GM19467 (cell line): Measurements from ENCODE around the gene NKX6-1.

Experiments used
- ATAC-seq: cut with Tn5 transposase; IDR thresholded peaks from one replicate; pipeline ENCODE4 v1.9.1; 2021; ENCODE audit warnings: mild to moderate bottlenecking, moderate library complexity; ENCODE audit not compliant: unreplicated experiment

NKX6-1 gene

DNA sequence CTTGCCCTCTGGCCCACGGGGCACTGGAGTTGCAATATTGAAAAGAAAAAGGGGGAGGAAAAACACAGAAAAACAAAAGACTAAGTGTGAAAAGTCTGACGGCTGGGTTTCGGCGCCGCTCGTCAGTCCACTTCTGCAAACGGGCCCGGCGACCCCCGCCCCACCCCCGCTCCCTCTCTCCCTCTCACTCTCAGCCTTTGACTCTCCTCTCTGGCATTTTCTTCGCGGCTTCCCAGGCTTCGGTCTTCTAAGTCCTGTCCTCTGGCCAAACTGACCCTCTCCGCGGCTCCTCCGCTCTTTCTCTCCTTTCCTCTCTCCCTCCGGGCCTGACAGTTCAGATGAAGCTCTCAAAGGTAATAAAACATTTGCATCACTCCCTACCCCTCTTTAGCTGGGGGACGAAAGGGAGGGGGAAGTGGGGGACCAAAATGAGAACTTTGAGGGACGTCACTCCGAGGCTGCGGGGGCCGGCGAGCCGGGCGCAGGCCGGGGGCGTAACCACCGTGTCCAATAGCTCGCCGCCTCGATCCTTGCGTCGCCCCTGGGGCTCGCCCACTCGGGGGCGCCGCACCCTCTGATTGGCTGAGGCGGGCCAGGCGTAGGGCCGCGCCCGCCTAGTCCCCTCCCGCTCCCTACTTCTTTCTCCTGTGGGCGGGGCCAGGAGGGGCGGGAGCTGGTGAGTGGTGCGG lies at the start of gene NKX6-1:
Gene NKX6-1, minus strand, starts transcription at position 358 of the 689 bp plus-strand sequence. CDS start 1,064 bp downstream, outside the sequence.
- ATAC-seq, result no peak

DNA sequence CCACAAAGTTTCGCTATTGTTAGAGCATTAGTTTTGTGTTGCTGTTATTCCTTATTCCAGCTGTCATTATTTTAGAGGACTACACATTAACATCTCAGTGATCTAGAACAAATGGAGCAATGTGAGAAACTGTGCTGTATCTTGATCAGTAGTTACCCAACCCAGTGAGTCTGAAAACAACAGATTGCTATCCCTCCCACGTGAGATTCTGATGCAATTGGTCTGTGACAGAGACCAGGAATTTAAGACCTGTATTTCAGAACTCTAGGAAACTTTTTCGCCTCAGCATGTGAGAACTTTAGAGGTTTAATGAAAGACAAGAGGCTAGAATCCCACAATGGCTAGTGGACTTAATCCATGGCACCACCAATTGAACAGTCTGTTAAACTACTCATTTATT lies 48.1 kb upstream of the NKX6-1 start:
- ATAC-seq, result no peak

DNA sequence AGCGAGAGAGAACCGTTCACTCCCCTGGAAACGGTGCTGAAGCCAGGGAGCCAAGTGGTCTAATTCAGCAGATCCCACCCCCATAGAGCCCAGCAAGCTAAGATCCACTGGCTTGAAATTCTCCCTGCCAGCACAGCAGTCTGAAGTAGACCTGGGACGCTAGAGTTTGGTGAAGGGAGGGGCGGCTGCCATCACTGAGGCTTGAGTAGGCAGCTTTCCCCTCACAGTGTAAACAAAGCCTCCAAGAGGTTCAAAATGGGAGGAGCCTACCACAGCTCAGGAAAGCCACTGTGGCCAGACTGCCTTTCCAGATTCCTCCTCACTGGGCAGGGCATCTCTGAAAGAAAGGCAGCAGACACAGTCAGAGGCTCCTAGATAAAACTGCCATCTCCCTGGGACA lies 46.0 kb upstream of the NKX6-1 start:
- no peak for ATAC-seq

DNA sequence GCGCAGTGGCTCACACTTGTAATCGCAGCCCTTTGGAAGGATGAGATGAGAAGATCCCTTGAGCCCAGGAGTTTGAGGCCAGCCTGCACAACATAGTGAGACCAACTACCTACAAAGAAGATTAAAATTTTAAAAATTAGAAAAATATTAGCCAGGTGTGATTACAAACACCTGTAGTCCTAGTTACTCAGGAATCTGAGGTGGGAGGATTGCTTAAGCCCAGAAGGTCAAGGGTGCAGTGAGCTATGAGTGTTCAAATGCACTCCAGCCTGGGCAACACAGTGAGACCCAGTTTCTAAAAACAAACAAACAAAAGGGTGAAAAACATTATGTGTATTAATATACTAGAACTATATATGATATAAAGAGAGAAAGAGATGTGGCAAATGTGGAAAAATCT lies 36.8 kb upstream of the NKX6-1 start:
- ATAC-seq, result no peak

DNA sequence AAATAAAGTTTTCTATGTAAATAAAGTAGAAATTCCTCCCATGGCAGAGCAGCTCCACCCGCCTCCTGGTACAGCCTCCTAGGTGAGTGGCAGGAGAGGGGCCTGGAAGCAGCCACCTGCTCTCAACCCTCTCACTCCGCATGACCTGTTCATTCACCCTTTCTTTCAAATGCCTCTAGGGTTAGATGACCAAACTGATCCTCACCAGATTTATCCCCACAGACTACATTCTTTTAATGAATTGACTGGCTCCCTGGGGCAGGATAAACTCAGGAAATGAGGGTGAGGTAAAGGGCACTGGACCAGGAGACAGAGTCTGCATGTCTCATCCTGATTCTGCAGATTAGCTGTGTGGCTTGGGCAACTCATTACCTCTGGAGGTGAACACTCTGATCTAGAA lies 32.6 kb upstream of the NKX6-1 start:
- no peak for ATAC-seq

DNA sequence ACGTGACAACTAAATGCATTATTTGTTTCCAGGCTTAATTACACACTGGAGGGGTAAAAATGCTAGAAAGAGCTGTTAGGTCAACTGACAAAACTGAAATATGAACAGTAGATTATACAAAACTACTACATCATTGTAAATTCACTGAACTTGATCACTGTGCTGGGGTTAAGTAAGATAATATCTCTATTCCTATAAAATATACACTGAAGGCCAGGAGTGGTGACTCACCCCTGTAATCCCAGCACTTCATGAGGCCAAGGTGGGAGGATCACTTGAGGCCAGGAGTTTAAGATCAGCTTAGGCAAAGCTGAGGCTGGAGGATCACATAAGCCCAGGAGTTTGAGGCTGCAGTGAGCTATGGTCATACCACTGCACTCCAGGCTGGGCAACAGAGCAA lies 31.8 kb upstream of the NKX6-1 start:
- no peak for ATAC-seq

DNA sequence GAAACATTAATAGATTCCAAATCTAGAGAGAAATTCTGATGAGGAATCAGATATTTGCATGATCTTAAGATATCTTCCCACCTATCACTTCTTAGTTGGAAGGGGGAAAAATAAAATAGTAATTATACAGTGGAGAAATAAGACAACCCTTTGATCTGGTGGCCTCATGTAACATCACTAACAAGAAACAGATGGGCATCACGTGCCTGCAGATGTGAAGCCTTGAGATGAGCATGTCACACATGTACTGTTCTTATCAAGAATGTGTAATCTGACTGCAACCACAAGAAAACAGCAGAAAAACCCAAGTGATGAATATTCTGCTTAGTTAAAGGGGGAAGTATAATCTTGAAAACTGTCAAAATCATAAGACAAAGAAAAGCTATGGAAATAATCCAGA lies 31.4 kb upstream of the NKX6-1 start:
- ATAC-seq, result no peak

DNA sequence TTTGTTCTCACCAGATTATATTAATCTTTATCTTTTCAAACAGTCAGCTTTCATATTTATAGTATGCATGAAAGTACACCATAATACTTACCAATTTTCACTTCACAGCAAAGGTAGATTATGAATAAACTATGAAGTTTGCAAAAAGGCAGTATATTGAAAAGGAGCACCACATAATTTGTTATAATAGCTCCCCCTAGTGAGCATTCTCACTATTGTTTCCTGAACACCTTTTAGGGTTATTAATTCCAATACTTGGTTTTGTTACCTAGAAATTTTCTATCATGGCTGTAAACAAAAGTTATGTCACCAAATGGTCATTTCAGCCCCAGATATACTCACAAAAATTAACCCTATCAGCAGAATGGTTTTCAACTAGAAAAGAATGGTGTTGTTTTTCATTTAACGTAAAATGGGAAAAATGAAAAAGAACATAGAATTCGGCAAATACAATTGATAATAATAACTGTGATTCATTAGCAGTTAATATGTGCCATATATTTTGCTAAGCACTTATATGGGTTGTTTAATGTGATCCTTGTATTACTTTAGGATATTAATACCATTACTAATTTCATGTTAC lies 30.2 kb upstream of the NKX6-1 start:
- ATAC-seq, result peak; percentile 54

DNA sequence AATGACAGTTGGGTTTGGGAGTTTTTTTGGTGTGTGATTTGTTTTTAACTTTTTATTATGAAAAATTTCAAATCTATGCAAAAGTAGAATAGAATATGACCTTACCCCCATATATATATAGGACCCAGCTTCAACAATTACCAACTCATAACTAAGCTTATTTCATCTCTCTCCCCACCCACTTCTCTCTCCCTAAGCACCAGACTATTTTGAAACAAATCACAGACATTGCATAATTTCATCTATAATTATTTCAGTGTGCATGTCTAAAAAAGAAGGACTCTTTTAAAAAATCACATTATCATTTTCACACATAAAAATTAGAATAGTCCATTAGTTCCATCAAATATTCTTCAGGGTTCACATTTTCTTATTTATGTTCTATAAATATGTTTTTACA lies 28.3 kb upstream of the NKX6-1 start:
- no peak for ATAC-seq

DNA sequence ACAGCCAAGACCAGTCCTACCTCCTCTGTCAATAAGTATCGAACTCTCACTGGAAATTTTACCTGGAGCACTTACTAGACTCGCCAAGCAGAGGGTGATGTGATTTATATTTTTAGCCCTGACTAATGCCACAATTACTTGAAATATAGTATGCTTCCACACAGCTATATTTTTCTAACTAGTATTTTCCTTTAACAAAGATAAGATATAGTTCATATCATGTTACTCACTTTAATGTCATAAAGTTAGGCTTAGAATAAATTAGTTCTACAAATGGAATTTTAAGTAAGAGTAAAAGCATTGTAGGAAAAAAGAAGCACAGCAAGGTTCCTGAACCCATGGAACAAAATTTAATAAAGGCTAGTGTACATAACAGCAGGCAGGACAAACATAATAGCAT lies 16.0 kb upstream of the NKX6-1 start:
- ATAC-seq, result no peak

DNA sequence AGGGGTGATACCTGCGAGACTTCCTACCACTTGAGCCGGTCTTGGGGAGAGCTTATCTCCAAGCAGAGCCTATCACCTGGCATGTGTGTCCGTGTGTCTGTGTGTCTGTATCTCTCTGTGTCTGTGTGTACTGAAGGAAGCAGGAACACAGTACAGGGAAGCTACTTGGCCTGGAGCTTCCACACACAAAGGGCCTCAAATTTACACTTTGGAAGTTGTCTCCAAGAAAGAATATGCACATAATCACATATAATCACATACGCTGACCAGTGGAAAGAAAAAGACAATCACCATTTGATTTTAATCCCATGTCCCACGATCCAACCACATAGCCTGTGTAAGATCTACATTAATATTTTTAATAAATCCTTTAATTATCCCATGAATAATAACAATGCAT lies 13.2 kb upstream of the NKX6-1 start:
- no peak for ATAC-seq

DNA sequence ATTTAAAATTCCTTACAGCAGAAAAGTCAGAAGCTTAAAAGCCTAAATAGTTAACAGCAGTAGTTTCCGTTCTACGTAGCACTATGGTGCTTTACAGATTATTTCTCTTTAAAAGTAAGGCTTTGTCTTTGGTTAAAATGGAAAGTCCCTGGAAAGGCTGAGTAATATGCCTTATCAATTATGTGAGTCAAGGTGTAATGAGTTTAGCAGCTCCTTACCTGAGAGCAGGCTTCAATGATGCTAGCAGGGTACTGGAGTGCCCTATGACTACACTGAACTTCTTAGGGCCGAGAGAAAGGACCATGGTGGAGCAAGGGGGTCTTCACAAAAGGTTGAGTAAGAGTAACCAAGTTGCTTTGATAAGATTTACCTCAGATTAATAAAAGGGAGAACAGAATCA lies 12.6 kb upstream of the NKX6-1 start:
- no peak for ATAC-seq

DNA sequence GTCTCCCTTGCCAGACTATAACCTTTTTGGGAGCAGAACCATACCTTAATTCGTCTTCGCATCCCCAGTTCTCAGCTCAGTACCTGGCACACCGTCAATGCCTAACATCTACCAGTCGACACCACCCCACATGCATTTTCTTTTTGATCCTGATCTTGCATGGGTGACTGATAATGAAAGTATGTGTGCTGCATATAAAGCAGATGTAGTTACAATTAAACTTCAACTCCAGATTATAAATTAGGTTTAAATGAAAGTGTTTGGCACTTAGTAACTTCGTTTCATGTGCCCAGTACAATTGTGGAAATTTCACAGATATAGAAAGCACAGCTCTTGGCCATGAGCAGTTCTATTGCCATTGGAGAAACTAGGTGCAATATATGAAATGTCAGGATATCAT lies 8.8 kb upstream of the NKX6-1 start:
- ATAC-seq, result no peak

DNA sequence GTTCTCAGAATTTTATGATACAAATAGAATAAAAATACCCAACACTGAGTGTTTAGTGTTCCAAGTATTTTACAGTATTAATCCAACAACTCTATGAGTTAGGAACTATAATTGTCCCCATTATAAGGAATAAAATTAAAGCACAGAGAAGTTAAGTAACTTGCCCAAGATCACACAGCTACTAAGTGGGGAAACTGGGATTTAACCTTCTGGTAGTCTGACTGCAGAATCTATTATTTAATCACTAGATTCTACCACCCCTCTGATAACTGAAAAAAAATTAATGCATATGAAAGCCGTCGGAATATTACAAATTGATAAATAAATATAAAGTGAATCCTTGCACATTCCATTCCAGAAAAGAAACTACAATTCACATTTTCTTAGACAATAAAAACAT lies 5.7 kb upstream of the NKX6-1 start:
- ATAC-seq, result no peak

DNA sequence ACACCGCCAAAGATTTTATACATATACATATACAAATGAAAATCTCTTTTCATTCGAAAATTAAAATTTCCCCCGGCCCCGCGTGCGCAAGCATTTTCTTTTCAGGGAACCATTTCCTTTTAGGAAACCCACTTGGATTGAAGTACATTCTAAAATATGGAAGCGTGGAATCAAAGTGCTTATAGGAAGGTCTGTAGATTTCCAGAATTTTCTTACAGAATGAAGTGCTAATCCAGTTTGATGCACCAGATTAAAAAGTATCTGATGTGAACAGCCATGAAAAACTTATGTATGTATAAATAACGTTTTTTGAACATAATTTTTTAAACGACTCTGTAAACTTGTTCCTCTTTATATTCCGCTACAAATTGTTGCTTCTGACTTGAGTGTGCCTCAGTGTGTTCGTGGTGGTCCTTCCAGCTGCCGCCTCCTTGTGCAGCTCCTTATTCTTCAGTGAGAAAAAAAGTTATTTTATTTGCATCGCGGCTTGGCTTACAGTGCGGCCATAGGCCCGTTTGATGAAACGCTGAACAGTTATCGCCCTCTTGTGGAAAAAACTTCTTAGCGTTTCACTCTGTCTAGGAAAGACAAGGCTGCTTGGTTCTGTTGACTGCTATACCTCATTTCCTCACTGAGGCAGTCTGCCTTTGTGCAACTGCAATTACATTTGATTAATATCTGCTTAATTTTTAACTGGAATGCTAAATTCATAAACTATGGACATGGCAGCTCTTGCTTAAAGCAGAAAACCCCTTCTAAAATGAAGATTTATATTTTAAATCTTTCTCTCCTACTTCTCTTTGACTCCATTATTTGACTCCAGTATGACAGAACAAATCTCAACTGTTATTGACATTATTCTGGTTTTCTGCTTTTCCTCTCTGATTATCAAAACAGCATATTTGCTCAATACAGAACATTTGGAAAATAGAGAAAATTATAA lies 4.7 kb upstream of the NKX6-1 start:
- ATAC-seq, result peak; percentile 87

DNA sequence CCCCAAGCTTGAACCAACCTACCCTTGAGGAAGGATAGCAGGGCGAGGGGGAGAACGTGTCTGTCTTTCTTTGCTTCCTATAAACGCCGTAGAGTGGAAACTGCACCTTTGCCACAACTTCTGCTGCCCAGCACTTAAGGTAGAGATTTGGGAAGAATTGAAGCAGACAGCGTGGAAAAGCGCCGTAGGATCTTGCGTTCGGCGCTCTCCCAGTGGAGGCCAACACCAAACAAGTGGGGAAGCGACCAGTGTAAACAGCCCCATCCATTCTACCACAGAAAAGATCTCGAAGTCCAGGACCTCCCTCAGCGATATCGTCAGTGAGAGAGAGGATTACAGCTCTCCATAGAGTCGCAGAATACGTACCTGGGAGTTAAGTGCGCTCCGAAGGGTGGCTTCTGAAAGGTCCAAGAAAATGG lies 3.9 kb upstream of the NKX6-1 start:
- ATAC-seq, result no peak

DNA sequence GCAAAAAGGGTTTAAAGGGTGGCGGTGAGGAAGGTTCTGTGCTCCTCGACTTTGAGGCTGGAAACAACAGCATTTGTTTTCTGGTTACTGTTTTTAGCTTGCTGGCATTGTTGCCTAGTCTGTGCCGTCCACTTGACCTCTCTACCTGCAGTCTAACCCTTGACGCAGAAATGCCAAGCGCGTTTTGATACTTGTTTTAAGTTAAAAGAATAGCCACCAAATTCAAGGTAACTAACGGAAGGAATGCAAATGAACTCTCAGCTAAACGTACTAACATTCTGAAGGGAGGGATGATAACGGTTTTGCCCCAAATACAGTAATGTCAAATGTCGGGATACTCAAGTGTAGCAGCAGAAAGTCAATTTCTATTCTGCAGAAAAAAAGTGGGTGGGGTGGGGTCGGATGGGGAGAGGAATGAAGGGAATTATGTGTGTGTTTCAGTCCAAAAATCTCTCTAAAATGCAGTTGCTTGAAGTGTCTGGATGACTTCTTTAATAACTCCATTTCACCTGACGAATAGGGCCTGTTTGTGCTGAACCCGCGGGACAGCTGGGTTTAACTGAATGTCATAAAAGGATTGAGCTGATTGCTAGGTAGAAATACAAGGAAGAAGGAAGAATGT lies 3.4 kb upstream of the NKX6-1 start:
- no peak for ATAC-seq

DNA sequence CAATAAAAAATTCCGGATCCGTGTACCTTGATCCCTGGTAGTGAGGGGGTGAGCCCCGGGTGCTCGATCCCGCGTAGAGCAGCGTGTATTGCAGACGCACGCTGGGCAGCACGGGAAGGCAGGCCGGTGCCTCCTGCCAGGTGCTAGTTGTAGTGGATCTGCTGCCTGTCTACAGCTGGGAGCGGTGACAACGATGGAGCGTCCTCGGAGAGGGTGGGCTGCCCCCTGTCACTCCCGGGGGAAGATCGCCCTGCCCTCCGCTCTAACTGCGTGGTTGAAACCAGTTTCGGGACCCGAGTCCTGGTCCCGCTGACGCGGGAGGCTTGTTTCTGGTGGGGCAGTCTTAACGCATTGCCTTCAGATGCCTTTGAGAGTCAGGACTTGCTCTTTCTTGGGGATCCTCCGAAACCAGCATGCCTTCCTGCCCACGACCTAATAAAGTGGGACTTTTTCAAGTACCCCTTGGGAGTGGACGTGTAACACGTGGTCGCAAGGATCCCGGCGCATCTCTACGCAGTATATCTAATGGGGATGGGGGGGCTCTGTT lies 2.7 kb upstream of the NKX6-1 start:
- ATAC-seq, result no peak

DNA sequence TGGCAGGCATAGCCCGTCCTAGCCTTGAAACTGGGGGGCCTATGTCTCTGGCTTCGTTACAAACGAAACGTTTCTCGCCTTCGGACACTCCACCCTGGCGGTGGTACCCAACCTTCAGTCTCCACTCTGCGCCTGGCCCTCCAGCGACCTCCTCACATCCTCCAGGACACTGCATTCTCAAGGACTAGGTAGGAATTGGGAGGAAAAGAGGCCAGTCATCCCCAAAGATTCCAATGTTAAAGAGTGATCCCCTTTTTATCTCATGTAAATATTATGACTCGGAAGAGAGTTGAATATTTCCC lies 2.1 kb upstream of the NKX6-1 start:
- no peak for ATAC-seq

DNA sequence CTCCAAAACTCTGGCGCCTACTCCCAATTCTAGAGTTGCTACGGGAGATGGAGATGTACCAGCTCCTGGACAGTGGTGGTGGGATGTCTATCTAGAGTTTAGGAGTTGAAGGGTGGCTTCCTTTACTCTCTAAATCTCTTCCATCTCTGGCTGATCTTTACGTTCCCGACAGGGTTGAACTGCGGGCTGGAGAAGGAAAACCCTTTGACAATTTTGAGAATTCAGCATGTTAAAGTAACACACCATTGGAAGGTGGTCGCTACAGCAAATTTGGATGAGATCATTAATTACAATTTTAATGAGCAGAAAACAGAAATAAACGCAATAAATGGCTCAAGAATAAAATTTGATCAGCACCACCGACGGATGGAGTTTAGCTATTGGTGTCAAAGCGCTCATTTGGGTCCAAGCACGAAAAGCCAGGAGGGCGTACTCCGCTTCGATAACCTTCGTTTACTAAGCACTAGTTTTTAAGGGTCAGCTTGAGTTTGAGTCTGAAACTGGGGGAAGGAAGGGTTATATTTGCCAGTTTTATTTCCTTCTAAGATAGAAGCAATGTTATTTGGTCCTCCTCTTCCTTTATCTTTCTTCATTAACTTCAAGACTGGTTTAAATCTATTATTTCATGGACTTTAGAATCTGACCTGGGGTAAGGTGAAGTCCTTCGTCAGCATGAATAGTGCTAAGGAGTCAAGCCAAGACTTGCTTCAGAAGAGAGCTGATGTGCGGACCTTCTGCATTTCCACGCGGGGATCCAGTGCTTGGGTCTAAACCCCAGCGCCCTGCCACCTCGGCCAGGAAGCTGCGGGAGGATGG lies 1.5 kb upstream of the NKX6-1 start:
- no peak for ATAC-seq

DNA sequence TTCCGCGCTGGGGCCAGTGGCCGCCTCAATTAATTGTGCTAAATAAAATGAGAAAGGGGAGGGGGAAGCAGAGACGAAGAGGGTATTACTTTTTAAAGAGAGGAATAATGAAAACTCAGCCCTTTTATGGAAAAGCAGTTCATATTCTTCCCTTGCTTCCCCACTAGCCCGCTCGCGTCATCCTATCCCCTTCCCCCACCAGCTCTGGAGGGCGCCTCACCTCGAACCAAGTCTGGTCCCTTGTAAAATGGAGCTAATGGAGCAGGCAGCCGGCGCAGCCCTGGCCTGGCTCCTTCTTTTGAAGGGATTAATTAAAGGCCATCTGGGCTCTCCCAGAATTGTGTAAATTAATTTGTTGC lies 511 bp upstream of the NKX6-1 start:
- ATAC-seq, result no peak
